Femur (tissue), 1 donor: Measurements from ENCODE around the gene PACS1.
A peak's percentile ranks its signal among the peaks of the same experiment; 100 is the strongest.
"Not testable (repeated sequence)": the region's sequence is repeated elsewhere in the genome, so short reads cannot be mapped to it uniquely, and the experiment has no call there.

Experiments used
- DNase-seq: peaks from one replicate; pipeline ENCODE4 v3.0.0-alpha.2; 2017

The PACS1 gene

GRCh38 chr11:66112601-66113499 lies 42.8 kb downstream of the PACS1 start:
- no peak for DNase-seq

- not testable (repeated sequence) for DNase-seq
These were observed 44.9 kb downstream of the PACS1 start for GRCh38 chr11:66114957-66115356.

DNA sequence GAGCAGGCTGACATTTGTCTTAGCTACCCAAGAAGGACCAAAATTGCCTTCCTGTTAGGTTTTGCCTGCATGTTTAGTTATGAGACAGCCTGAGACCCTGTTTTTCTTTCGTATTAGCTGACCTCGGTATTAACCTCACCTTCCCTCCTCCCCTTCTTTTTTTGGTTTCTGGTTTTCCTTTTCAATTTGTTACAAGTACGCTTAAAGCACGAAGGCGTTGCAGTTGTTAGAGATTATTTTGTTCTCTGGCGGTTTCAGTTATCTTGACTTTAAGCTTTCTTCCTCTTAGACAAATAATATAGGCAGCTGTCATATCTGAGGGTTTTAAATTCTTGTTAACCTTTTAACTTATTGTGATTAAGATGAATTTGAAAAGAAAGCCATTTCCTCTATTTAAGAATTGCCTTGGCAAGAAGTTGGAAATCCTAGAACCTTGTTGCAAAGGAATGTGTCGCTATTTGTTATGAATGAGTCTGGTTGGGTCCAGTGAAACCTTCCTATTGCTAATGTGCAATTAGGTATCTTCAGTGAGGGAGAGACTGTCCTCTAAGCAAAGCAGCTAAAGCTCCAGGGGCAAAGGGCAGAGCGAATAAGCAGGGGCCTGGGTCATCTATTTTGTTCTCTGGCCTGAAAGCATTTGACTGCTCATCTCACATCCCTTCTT lies 45.7 kb downstream of the PACS1 start:
- no peak for DNase-seq

GRCh38 chr11:66116576-66117361 lies 46.7 kb downstream of the PACS1 start:
- no peak for DNase-seq

- DNase-seq: no peak
These were observed 48.8 kb downstream of the PACS1 start for GRCh38 chr11:66118847-66119246.

DNA sequence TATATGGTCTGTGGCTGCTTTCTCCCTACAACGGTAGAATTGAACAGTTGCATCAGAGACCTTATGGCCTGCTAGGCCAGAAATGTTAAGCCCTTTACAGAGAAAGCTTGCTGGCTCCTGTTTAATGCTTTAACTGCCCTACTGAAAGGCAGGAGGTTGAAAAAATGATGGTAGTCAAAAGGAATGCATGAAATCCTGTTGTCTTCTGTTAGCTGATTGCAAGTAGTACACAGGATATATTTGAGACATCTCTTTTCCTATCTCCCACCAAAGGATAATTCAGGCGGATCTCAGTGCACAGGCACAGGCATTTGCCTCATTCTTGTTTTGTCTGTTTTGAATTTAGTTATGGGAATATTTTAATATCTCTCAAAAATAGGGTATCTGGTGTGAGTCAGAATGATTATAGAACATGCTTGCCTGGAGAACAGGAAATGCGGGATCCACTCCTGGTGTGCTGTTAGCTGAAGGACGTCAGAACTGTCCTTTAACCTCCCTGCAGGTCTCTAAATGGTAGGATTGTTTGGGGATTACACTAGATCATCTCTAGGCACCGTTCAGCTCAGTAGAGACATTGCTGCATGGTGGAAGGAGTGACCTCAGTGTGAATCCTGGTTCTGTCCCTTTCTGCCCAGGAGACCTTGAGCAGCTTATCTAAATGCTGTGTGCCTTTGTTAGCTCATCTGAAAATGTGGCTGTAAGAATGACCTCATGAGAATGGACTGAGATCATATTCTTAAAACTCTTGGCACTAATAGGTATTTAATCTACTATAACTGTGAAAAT lies 49.5 kb downstream of the PACS1 start:
- no peak for DNase-seq

- no peak for DNase-seq
These were observed 51.4 kb downstream of the PACS1 start for GRCh38 chr11:66121466-66121865.

GRCh38 chr11:66123902-66124301 lies 53.8 kb downstream of the PACS1 start:
- no peak for DNase-seq

DNA sequence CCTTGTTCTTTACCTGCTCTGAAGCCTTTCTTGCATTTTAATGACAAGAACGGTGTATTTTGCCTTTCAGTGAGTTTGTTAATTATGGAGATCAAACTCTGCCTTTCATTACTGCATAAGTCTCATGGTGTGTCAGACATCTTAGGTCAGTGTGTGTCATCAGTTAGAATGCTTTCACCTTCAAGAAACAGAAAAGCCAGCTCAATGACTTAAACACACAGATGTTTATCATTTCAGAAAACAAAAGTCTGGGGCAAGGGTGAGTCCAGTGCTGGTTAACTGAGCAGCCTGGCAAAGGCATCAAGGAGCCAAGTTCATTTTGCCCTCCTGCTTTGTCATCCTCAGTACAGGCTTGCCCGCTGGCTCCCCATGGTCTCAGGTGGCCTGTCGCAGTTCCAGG lies 54.5 kb downstream of the PACS1 start:
- DNase-seq: no peak

DNA sequence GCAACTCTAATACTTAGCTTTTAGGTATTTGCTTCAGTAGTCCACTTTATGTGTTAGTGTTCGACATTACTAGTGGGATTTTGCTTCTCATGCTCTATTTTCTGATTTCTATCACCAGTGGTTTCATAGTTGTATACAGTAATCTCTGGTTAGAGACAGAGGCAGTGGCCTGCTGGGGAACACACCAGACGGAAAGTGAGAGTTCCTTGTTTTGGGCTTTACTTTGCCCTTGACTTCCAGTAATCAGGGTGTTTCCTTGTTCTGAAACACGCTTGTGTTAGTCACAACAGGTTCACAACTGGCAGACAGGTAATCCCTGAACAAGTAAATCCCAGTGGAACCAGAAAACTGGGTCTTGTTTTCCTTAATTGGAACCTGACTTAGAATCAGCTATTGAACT lies 56.0 kb downstream of the PACS1 start:
- DNase-seq: no peak

DNA sequence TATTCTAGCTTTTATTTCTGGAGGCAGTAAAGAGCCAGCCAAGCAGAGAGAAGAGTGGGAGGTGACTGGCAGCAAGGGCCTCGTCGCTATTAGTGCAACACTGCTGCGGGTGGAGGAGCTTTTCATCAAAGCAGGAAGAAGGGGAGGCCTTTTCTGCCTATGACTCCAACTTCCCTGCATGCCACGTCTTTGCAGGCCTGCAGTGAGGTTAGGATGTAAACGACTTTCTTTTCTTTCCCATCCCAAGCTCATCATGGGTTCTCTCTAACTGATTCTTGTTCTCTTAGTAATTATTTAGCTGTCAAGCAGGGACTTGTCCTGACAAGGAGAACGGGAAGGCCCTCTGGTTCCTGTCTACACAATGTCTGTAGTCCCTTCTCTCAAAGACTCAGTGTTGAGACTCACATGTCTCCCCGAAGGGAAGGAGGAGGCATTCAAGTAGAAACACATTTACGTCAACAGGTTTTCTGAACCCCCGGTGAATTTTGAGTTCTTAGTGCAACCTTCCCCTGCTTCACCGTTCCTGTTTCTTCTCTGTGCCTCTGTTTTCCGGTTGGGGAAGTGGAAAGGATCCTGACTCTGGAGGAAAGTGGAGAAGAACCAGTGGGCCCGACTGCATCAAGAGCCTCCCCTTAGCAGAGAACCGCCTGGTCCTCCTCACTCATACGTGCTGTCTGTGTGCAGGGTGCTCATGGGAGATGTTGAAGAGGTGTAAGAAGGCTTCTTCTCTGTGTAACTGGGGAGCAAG lies 56.9 kb downstream of the PACS1 start:
- peak; percentile 77 for DNase-seq

DNA sequence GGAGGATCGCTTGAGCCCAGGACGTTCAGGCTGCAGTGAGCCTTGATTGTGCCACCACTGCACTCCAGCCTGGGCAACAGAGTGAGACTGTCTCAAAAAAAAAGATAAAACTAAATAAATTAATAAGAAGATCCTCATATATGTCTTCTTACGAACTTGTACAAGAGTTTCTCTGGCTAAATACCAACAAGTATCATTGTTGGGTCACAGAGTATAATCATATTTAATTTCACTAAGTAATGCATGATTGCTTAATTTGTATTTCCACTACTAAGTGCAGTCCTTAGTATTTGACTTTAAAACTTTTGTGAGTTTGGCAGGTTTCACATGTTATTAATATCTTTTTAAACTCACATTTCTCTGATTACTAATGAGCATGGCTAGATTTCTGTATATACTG lies 60.9 kb downstream of the PACS1 start:
- DNase-seq: no peak

DNA sequence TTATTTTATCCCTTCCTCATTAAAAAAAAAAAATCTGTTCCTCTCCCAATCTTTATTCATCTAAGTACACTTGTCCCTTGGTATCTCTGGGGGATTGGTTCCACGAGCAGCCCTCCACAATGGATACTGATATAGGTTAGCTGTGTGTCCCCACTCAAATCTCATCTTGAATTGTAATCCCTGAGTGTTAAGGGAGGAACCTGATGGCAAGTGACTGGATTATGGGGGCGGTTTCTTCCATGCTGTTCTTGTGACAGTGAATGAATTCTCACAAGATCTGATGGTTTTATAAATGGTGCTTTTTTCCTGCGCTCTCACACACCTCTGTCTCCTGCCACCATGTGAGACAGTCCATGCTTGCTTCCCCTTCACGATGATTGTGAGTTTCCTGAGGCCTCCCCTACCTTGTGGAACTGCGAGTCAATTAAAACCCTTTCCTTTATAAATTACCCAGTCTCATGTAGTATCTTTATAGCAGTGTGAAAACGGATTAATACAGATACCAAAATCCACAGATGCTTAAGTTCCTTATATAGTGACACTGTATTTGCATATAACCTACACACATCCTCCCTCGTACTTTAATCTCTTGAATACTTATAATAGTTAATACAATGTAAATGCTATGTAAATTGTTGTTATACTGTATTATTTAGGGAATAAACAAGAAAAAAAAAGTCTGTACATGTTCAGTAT lies 62.0 kb downstream of the PACS1 start:
- DNase-seq: no peak

DNA sequence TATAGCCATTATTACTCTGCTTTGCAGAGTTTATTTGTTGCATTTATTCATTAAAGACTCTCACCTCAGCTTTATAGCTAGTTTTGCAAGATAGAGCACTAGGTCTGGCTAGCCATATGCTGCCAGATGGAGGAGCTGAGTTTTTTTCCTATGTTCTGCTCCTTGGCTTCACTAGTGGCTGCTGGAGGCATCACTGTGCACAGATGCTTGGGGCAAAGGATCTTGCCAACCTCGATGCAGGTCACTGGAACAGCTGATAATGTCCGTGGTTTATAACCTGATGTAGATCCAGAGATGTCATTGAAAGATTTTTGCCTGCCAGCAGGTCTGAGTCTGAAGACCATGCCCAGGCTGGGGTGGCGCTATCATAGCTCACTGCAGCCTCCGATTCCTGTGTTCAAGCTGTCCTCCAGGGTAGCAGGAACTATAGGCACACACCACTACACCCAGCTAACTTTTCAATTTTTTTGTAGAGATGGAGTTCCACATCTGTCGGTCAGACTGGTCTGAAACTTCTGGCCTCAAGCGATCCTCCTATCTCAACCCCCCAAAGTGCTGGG lies 63.2 kb downstream of the PACS1 start:
- no peak for DNase-seq

GRCh38 chr11:66136752-66137123 lies 66.7 kb downstream of the PACS1 start:
- no peak for DNase-seq

DNA sequence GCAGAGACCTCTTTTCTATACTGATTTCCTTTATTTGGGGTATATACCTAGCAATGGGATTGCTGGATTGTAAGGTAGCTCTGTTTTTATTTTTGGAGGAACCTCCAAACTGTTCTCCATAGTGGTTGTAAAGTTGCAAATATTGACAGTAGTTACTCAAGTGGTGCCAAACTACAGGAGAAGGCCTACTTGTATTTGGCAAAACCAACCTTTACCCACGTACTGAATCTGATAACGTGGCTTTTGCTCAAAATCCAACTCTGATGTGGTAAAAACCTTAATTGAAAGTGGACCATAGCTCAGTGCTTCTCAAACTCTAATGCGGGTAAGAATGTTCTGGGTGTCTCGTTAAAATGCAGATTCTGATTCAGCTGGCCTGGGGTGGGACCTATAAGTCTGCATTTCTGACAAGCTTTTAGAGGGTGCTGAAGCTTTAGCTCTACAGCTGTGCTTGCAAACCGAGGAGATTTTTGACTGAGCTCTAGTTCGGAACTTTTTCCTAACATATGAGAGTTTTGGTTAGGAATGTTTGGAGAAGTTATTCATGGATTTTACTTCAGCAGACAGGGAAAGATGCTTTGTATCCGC lies 69.8 kb downstream of the PACS1 start:
- no peak for DNase-seq

DNA sequence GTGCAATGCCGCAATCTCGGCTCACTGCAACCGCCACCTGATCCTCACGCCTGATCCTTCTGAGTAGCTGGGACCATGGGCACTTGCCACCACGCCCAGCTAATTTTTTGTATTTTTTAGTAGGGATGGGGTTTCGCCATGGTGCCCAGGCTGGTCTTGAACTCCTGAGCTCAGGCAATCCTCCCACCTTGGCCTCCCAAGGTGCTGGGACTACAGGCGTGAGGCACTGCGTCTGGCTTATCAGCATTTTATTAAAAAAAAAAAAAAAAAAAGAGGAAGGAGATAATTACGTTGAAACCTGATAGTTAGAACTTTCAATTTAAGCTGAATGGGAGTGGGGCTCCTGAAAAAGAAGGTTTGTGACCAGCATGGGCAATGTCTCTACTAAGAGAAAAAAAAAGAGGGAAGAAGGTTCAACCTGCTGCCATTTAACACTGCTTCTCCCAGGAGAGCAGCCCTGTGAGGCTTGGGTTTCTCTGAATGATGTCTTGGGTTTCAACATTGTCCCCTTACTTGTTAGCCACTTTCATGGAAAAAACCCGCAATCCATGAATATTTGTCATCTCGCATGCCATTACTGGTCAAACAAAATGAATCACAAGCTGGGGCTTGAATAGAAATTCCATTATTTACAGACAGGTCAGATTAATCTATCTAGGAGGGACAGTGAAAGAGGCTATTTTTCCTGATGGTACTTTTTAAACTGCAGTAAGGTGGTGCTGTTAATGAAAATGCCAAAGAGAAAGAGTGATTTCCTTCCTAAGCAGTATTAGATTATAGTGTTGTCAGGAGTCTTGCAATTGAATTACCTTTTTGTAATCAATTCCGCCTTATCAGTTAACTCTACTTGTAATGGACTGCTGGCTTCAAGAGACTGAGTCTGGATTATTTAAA lies 72.5 kb downstream of the PACS1 start:
- no peak for DNase-seq

DNA sequence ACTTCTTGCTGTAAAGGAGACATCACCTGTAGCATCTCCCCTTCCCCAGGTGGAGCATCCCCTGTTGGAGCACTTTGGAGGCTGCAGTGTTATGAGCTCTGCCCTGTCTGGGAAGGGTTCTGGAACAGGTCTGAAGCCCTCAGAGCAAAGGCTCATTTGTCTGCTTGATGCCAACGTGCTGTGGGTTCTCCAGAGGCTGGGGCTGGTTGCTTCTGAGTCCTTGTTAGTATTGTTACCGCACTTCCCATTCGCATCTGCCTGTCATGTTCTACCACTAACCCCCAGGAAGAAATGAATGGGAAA lies 73.1 kb downstream of the PACS1 start:
- no peak for DNase-seq

GRCh38 chr11:66143996-66144678 lies 74.1 kb downstream of the PACS1 start:
- DNase-seq: no peak
